HepG2 (cell line): ENCODE data around the gene LSM14B. TPM values are rescaled to one million over a fixed set of nuclear protein-coding genes. Genes with fewer than 3 reads are reported as not detected.
A peak's percentile ranks its signal among the peaks of the same experiment; 100 is the strongest.

ENCODE experiments used
- BCL3 ChIP-seq: sonication (generic); formaldehyde crosslinking; IDR thresholded peaks from 2 replicates; pipeline ENCODE4 v1.5.1; 2020; ENCODE audit warnings: mild to moderate bottlenecking, missing genetic modification reagents, moderate library complexity
- BORCS8-MEF2B ChIP-seq: sonication (generic); formaldehyde crosslinking; IDR thresholded peaks from 2 replicates; pipeline ENCODE4 v1.8.0; 2022; ENCODE audit warnings: mild to moderate bottlenecking, missing genetic modification reagents
- CSRNP1 ChIP-seq: sonication (generic); formaldehyde crosslinking; IDR thresholded peaks from 2 replicates; pipeline ENCODE4 v1.8.1; 2023; ENCODE audit warnings: mild to moderate bottlenecking, missing genetic modification reagents
- DPF2 ChIP-seq: sonication (generic); formaldehyde crosslinking; IDR thresholded peaks from 2 replicates; pipeline ENCODE4 v1.4.0; 2020; ENCODE audit warnings: mild to moderate bottlenecking, low read depth, missing genetic modification reagents, borderline replicate concordance
- GMEB1 ChIP-seq: sonication (generic); formaldehyde crosslinking; IDR thresholded peaks from 2 replicates; pipeline ENCODE4 v1.5.1; 2020; ENCODE audit warnings: missing genetic modification reagents, mild to moderate bottlenecking, borderline replicate concordance
- HNF4G ChIP-seq, 2 experiments: sonication (generic) in 1 of 2; formaldehyde crosslinking in 1 of 2; IDR thresholded peaks; 2 replicates each; pipeline versions ENCODE4 v1.4.0 to v1.6.1; 2011 to 2020; ENCODE audit warnings: borderline replicate concordance in 2 of 2, low read depth in 2 of 2, mild to moderate bottlenecking in 2 of 2, low read length in 1 of 2, missing genetic modification reagents in 1 of 2, moderate library complexity in 1 of 2
- JUN ChIP-seq: sonication (generic); formaldehyde crosslinking; IDR thresholded peaks from 2 replicates; pipeline ENCODE4 v1.4.0; 2020; ENCODE audit warnings: mild to moderate bottlenecking, missing genetic modification reagents
- KLF6 ChIP-seq: IDR thresholded peaks from 2 replicates; pipeline ENCODE4 v1.8.0; 2016; ENCODE audit warnings: missing biosample characterization, missing genetic modification reagents
- KMT2B ChIP-seq: IDR thresholded peaks from 2 replicates; pipeline ENCODE4 v1.6.1; 2016; ENCODE audit warnings: missing genetic modification reagents, missing compliant biosample characterization
- MED1 ChIP-seq: sonication (generic); formaldehyde crosslinking; IDR thresholded peaks from 2 replicates; pipeline ENCODE4 v1.4.0; 2020; ENCODE audit warnings: missing genetic modification reagents
- MNT ChIP-seq: fragments of 450-650 bp; IDR thresholded peaks from 2 replicates; pipeline ENCODE4 v1.6.1; 2016
- MXD4 ChIP-seq: IDR thresholded peaks from 2 replicates; pipeline ENCODE4 v1.6.1; 2016; ENCODE audit warnings: mild to moderate bottlenecking, missing biosample characterization, missing genetic modification reagents
- NONO ChIP-seq, 2 experiments: fragments of 450-650 bp in 1 of 2; sonication (generic) in 1 of 2; formaldehyde crosslinking in 1 of 2; IDR thresholded peaks in 1 of 2; conservative IDR thresholded peaks in 1 of 2; 2 replicates each; pipeline versions ENCODE4 v1.6.1 to v1.8.0; 2017 to 2022; ENCODE audit warnings: mild to moderate bottlenecking in 1 of 2, missing genetic modification reagents in 1 of 2, moderate library complexity in 1 of 2
- RBFOX2 ChIP-seq: fragments of 200-400 bp; formaldehyde crosslinking; IDR thresholded peaks from 2 replicates; pipeline ENCODE4 v1.6.1; 2017; ENCODE audit warnings: low read depth, mild to moderate bottlenecking, low read length
- SIN3A ChIP-seq: IDR thresholded peaks from 2 replicates; pipeline ENCODE4 v1.6.1; 2011; ENCODE audit warnings: low read depth, mild to moderate bottlenecking, control low read depth, low read length, borderline replicate concordance
- STAG1 ChIP-seq: sonication (generic); formaldehyde crosslinking; IDR thresholded peaks from 2 replicates; pipeline ENCODE4 v1.4.0; 2020; ENCODE audit warnings: missing genetic modification reagents
- TMF1 ChIP-seq: sonication (generic); formaldehyde crosslinking; IDR thresholded peaks from 2 replicates; pipeline ENCODE4 v1.8.1; 2022; ENCODE audit warnings: low read depth, missing genetic modification reagents
- ZMAT3 ChIP-seq: sonication (generic); formaldehyde crosslinking; conservative IDR thresholded peaks from 2 replicates; pipeline ENCODE4 v1.7.0; 2021; ENCODE audit warnings: missing genetic modification reagents
- ZNF225 ChIP-seq: sonication (generic); formaldehyde crosslinking; IDR thresholded peaks from 2 replicates; pipeline ENCODE4 v1.4.0; 2020; ENCODE audit warnings: mild to moderate bottlenecking, missing genetic modification reagents
- ZNF232 ChIP-seq: sonication (generic); formaldehyde crosslinking; IDR thresholded peaks from 2 replicates; pipeline ENCODE4 v1.4.0; 2020; ENCODE audit warnings: missing genetic modification reagents, borderline replicate concordance
- ZNF329 ChIP-seq: sonication (generic); formaldehyde crosslinking; IDR thresholded peaks from 2 replicates; pipeline ENCODE4 v1.9.0; 2021; ENCODE audit warnings: low read depth, mild to moderate bottlenecking, missing genetic modification reagents
- ZNF747 ChIP-seq: sonication (generic); formaldehyde crosslinking; IDR thresholded peaks from 2 replicates; pipeline ENCODE4 v1.8.1; 2023; ENCODE audit warnings: missing genetic modification reagents, mild to moderate bottlenecking, borderline replicate concordance
- ZNF788 ChIP-seq: sonication (generic); formaldehyde crosslinking; IDR thresholded peaks from 2 replicates; pipeline ENCODE4 v1.5.0; 2020; ENCODE audit warnings: mild to moderate bottlenecking, missing genetic modification reagents, borderline replicate concordance
- ZNF883 ChIP-seq: sonication (generic); formaldehyde crosslinking; IDR thresholded peaks from 2 replicates; pipeline ENCODE4 v1.5.1; 2020; ENCODE audit warnings: mild to moderate bottlenecking, missing genetic modification reagents; ENCODE audit errors: not compliant biosample characterization
- polyA plus RNA-seq, 8 experiments: library from polyadenylated mRNA; depleted of rRNA in 3 of 8; stranded (reverse) in 7 of 8; unstranded in 1 of 8; fragments of >200 nt; fragmentation: Illumina TruSeq in 4 of 8; extraction: Trizol in 4 of 8; gene quantifications; 2 replicates each; pipeline versions ENCODE4 v1.2.1 to v1.2.3, GENCODE V29; 2011 to 2016; ENCODE audit warnings: low read depth in 4 of 8, missing spikeins in 1 of 8, mixed read lengths in 1 of 8; ENCODE audit not compliant: insufficient read depth in 1 of 8
- total RNA-seq, 5 experiments: library from RNA; depleted of rRNA; stranded (reverse); fragments of >200 nt; fragmentation: Illumina TruSeq; extraction: Trizol; gene quantifications; 2 replicates each; pipeline ENCODE4 v1.2.3, GENCODE V29; 2016; ENCODE audit warnings: low read depth in 1 of 5

LSM14B gene
- total and polyA plus RNA-seq, 2 of the 13 experiments (the other 11 are each of a cell fraction or from before 2014, with no cell fraction given), result 43.3 to 79.2 TPM

GRCh38 chr20:62134735-62135231, 12.5 kb downstream of the LSM14B start (continued):
- TF ChIP-seq MXD4 (peak; percentile 53; the same call in 1 of the 2 replicates), ZNF329 (CRISPR knock-in tag) (no peak), ZNF225 (CRISPR knock-in tag) (0 out of 2 replicates have a peak, but pooled peaks have one; percentile 61), KMT2B (CRISPR knock-in tag) (no peak), ZNF883 (CRISPR knock-in tag) (no peak), RBFOX2 (no peak), DPF2 (peak; percentile 48; the same call in 1 of the 2 replicates), MNT (peak; percentile 28), ZNF788 (CRISPR knock-in tag) (peak; percentile 87; the same call in 1 of the 2 replicates), GMEB1 (CRISPR knock-in tag) (peak; percentile 53; the same call in 1 of the 2 replicates), ZNF747 (CRISPR knock-in tag) (no peak), JUN (CRISPR knock-in tag) (peak; percentile 85; the same call in 1 of the 2 replicates), STAG1 (CRISPR knock-in tag) (peak; percentile 46), CSRNP1 (CRISPR knock-in tag) (peak; percentile 84), HNF4G (IDR thresholded peaks at IDR 0.05; ENCODE audit: borderline replicate concordance, low read depth, low read length) (peak; percentile 47; the same call in 1 of the 2 replicates), HNF4G (CRISPR knock-in tag; IDR thresholded peaks at IDR 0.05; ENCODE audit: borderline replicate concordance, low read depth) (no peak), TMF1 (CRISPR knock-in tag) (peak; percentile 83; the same call in 1 of the 2 replicates), NONO (IDR thresholded peaks at IDR 0.05) (no peak), NONO (CRISPR knock-in tag; conservative IDR thresholded peaks at IDR 0.05) (peak; percentile 67; the same call in 1 of the 2 replicates), BCL3 (no peak), ZNF232 (no peak), ZMAT3 (peak; percentile 54; the same call in 1 of the 2 replicates), SIN3A (peak; percentile 63; the same call in 1 of the 2 replicates), KLF6 (peak; percentile 74), BORCS8-MEF2B (CRISPR knock-in tag) (peak; percentile 49; the same call in 1 of the 2 replicates), MED1 (CRISPR knock-in tag) (peak; percentile 72)
